Endothelial cell of umbilical vein (primary cell): ENCODE measurements around the gene CROCC2. TPM values are rescaled to one million over a fixed set of nuclear protein-coding genes. Genes with fewer than 3 reads are reported as not detected.

ENCODE experiments used
- BruUV-seq: library from RNA; stranded (reverse); fragments of 400-500 nt; replicated peaks from 2 replicates; lab custom pipeline; 2021; lab: Mats Ljungman, UMichigan
- CTCF ChIA-PET: fragments of 300-600, 350-600 bp; sonication (Branson Sonifier 250); formaldehyde crosslinking; loops from one replicate; lab custom pipeline; 2021; ENCODE audit warnings: antibody characterized with exemption, inconsistent platforms; lab: Charles Lee
- POLR2A ChIA-PET: fragments of 300-600, 350-600 bp; sonication (Branson Sonifier 250); formaldehyde crosslinking; loops from one replicate; lab custom pipeline; 2021; ENCODE audit warnings: antibody characterized with exemption, inconsistent platforms; lab: Charles Lee
- DNase-seq: peaks from one replicate; pipeline ENCODE4 v3.0.0-alpha.2; 2011; ENCODE audit warnings: low read depth, low spot score
- FAIRE-seq: peaks from 2 replicates; lab custom pipeline; 2011; peaks lifted over from hg19 to GRCh38; lab: Jason Lieb, UNC
- H2AFZ ChIP-seq: 2 replicates; pipeline ENCODE4 v1.6.0; 2012; ENCODE audit warnings: low read depth, low read length, control low read depth, inconsistent platforms
- H3K27ac ChIP-seq: 2 replicates; pipeline ENCODE4 v1.5.1; 2011; ENCODE audit warnings: low read depth, mild to moderate bottlenecking, control low read depth, low read length, moderate library complexity; ENCODE audit not compliant: insufficient read depth
- H3K27me3 ChIP-seq, 2 experiments: 2 replicates each; pipeline versions ENCODE4 v1.6.0 to v1.6.1; 2011; ENCODE audit warnings: low read length in 2 of 2, mixed read lengths in 1 of 2; ENCODE audit not compliant: control insufficient read depth in 2 of 2, insufficient read depth in 2 of 2
- H3K36me3 ChIP-seq, 2 experiments: 2 replicates in 1 of 2; 3 replicates in 1 of 2; pipeline ENCODE4 v1.5.1; 2011; ENCODE audit warnings: low read length in 2 of 2, mild to moderate bottlenecking in 1 of 2, moderate library complexity in 1 of 2; ENCODE audit not compliant: control insufficient read depth in 2 of 2, insufficient read depth in 2 of 2; ENCODE audit errors: extremely low read depth in 1 of 2
- H3K4me1 ChIP-seq: 3 replicates; pipeline ENCODE4 v1.5.1; 2011; ENCODE audit warnings: mild to moderate bottlenecking, low read length; ENCODE audit not compliant: control insufficient read depth, insufficient read depth; ENCODE audit errors: extremely low read depth
- H3K4me2 ChIP-seq: 2 replicates; pipeline ENCODE4 v1.6.1; 2011; ENCODE audit warnings: low read length, control low read depth, mixed read lengths; ENCODE audit not compliant: insufficient read depth
- H3K4me3 ChIP-seq, 3 experiments: fragments of 200-600 bp in 1 of 3; sonication (generic), shearing (Covaris generic) in 1 of 3; replicated peaks in 1 of 3; 2 replicates each; pipeline ENCODE4 v1.5.1; 2011 to 2016; ENCODE audit warnings: control low read depth in 3 of 3, low read length in 3 of 3, mild to moderate bottlenecking in 2 of 3, inconsistent platforms in 1 of 3, low read depth in 1 of 3, moderate library complexity in 1 of 3; ENCODE audit not compliant: insufficient read depth in 1 of 3
- H3K79me2 ChIP-seq: 2 replicates; pipeline ENCODE4 v1.6.0; 2012; ENCODE audit warnings: low read length, inconsistent platforms; ENCODE audit not compliant: control insufficient read depth, insufficient read depth
- H3K9ac ChIP-seq: replicated peaks from 2 replicates; pipeline ENCODE3; 2011; ENCODE audit warnings: low read length, control low read depth; ENCODE audit not compliant: insufficient read depth; ENCODE audit errors: extremely low read depth
- H3K9me1 ChIP-seq: replicated peaks from 3 replicates; pipeline ENCODE4 v1.6.0; 2011; ENCODE audit warnings: mild to moderate bottlenecking, low read length; ENCODE audit not compliant: control insufficient read depth, insufficient read depth; ENCODE audit errors: extremely low read depth
- H3K9me3 ChIP-seq: replicated peaks from 2 replicates; pipeline ENCODE4 v1.5.1; 2012; ENCODE audit warnings: low read length, inconsistent platforms; ENCODE audit not compliant: control insufficient read depth, insufficient read depth
- H4K20me1 ChIP-seq: replicated peaks from 2 replicates; pipeline ENCODE3; 2011; ENCODE audit warnings: mild to moderate bottlenecking, low read length; ENCODE audit not compliant: control insufficient read depth, insufficient read depth; ENCODE audit errors: extremely low read depth
- EZH2 ChIP-seq: IDR thresholded peaks from 2 replicates; pipeline ENCODE4 v1.6.1; 2012; ENCODE audit warnings: borderline replicate concordance, low read depth, mild to moderate bottlenecking, moderate library complexity, low read length, inconsistent platforms; ENCODE audit not compliant: severe bottlenecking
- GATA2 ChIP-seq: IDR thresholded peaks from 2 replicates; pipeline ENCODE4 v1.7.0; 2011; ENCODE audit warnings: low read depth, mild to moderate bottlenecking, moderate library complexity, mixed read lengths, low read length; ENCODE audit not compliant: insufficient read length, insufficient read depth
- JUN ChIP-seq: IDR thresholded peaks from 2 replicates; pipeline ENCODE4 v1.6.1; 2011; ENCODE audit warnings: borderline replicate concordance, low read depth; ENCODE audit not compliant: insufficient read length, insufficient read depth
- MAX ChIP-seq: IDR thresholded peaks from 2 replicates; pipeline ENCODE4 v1.6.1; 2011; ENCODE audit not compliant: insufficient read depth, insufficient read length
- MYC ChIP-seq: IDR thresholded peaks from one replicate; pipeline ENCODE4 v1.6.1; 2011; ENCODE audit warnings: mild to moderate bottlenecking, low read depth, low read length
- POLR2A ChIP-seq: IDR thresholded peaks from 2 replicates; pipeline ENCODE4 v1.6.1; 2012; ENCODE audit warnings: low read depth, mild to moderate bottlenecking, control low read depth, low read length
- dilution Hi-C: fragments of 300-500 bp; cut with MboI; formaldehyde crosslinking; loops from one replicate; pipeline ENCODE4 v1.15.0; 2019; ENCODE audit warnings: low sequenced_read_pairs; ENCODE audit not compliant: extremely low pct_ligation_motif_present
- intact Hi-C: fragments of 100-400 bp; cut with micrococcal nuclease; formaldehyde crosslinking; loops from one replicate; pipeline ENCODE4 v1.10.0; 2022
- polyA plus RNA-seq, 4 experiments: library from polyadenylated mRNA; depleted of rRNA in 3 of 4; stranded (reverse) in 3 of 4; unstranded in 1 of 4; fragments of >200 nt; gene quantifications; 2 replicates each; pipeline versions ENCODE4 v1.2.1 to v1.2.3, GENCODE V29; 2011 to 2012; ENCODE audit warnings: missing spikeins in 1 of 4
- total RNA-seq: library from RNA; stranded (reverse); gene quantifications from 2 replicates; pipeline ENCODE4 v1.2.3, GENCODE V29; 2021

The CROCC2 gene
- total and polyA plus RNA-seq, 2 donors (not counting 3 experiments of a cell fraction or from before 2014, with no cell fraction given): not detected

- ChIA-PET CTCF (interaction anchor here (1.8 to 1.9 kb wide), 2 partner anchors 12 to 15 kb away, joined by 5 read pairs; no protein-coding TSS in a partner anchor), POLR2A (no interaction called here)
- no peak for FAIRE-seq
- Histone ChIP-seq H3K79me2 (peaks cover 4% of the 10 kb centered on the region), H2AFZ (no peak overlapping the region), H3K4me1 (peaks cover 28% of the 10 kb centered on the region), H4K20me1 (no peaks in the 10 kb centered on the region), H3K4me3 (no peak overlapping the region), H3K9me3 (no peaks in the 10 kb centered on the region), H3K36me3 (no peaks in the 10 kb centered on the region), H3K9me1 (no peaks in the 10 kb centered on the region), H3K4me2 (no peak overlapping the region), H3K27me3 (no peaks in the 10 kb centered on the region), H3K27ac (no peak overlapping the region), H3K9ac (no peak overlapping the region)
- no TSS peak for BruUV-seq
- TF ChIP-seq MAX (no peak), GATA2 (no peak), EZH2 (no peak), MYC (no peak), POLR2A (no peak), JUN (no peak)
- intact Hi-C loops: loop anchor here (5.0 to 10.0 kb wide), 3 partner anchors 219 to 642 kb away; partner anchors contain the start of genes ATG4B, DUSP28, RNPEPL1 and THAP4
- no peak for DNase-seq
- dilution Hi-C loops: no loop called here
These were observed 89.2 kb downstream of the CROCC2 start for GRCh38 chr2:240995041-240996021.
